Astrocyte of the spinal cord (primary cell): ENCODE measurements around the gene TDRD7.

ENCODE experiments used
- DNase-seq: peaks from one replicate; pipeline ENCODE4 v3.0.0; 2011; ENCODE audit warnings: low read depth, low spot score
- H3K4me3 ChIP-seq: 2 replicates; pipeline ENCODE4 v1.5.1; 2011; ENCODE audit warnings: low read depth, mild to moderate bottlenecking, low read length, moderate library complexity
- in situ Hi-C: cut with HindIII; loops from 2 replicates; pipeline ENCODE4 v1.10.0; 2017; ENCODE audit warnings: low sequenced_read_pairs
- TF ChIP-seq, protein P1 (sequence below): IDR thresholded peaks from 2 replicates; pipeline ENCODE4 v1.5.1; 2012; ENCODE audit warnings: low read depth, mild to moderate bottlenecking, low read length, inconsistent platforms

Gene TDRD7

DNA sequence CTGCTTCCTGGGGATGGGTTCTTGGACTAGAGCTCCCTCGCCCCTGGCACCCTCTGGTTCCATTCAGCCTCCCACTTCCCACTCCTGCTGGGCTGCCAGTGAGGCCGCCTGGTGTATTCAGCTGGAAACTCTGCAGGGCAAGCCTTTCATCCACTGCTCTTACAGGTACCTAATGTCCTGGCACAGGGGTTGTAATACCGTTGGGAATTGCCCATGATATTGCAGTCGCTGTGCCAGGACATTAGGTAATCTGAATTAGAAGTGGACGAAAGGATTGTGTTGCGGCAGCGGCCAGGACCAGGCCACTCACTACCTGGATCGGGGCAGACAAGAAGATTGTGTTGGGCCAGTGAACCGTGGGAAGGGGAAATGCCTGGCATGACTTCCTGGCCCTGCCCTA lies 102.6 kb downstream of the TDRD7 start:
- no peak overlapping the region for H3K4me3 ChIP-seq
- no peak for DNase-seq
- TF ChIP-seq, protein P1, sequence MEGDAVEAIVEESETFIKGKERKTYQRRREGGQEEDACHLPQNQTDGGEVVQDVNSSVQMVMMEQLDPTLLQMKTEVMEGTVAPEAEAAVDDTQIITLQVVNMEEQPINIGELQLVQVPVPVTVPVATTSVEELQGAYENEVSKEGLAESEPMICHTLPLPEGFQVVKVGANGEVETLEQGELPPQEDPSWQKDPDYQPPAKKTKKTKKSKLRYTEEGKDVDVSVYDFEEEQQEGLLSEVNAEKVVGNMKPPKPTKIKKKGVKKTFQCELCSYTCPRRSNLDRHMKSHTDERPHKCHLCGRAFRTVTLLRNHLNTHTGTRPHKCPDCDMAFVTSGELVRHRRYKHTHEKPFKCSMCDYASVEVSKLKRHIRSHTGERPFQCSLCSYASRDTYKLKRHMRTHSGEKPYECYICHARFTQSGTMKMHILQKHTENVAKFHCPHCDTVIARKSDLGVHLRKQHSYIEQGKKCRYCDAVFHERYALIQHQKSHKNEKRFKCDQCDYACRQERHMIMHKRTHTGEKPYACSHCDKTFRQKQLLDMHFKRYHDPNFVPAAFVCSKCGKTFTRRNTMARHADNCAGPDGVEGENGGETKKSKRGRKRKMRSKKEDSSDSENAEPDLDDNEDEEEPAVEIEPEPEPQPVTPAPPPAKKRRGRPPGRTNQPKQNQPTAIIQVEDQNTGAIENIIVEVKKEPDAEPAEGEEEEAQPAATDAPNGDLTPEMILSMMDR = no peak
- in situ Hi-C loops = no loop called here

DNA sequence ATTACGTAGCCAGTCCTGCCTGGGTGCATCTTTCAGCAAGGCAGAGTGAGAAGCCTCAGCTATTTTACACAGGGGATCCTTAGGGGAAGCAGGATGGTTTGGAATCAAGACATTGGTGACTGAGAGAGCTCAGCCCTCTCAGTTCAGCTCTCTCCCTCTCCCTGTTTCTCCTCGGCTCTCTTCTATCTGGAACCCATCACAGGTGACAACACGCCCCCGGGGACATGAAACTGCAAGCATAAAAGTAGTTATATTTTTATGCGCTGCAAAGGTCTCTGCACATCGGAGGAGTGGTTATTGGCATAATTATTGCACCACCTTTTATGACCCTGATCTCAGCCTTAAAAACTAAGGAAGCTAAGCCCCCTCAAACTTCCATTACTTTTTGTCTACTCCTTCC lies 103.8 kb downstream of the TDRD7 start:
- H3K4me3 ChIP-seq = no peak overlapping the region
- in situ Hi-C loops = no loop called here
- TF ChIP-seq, protein P1 = no peak
- DNase-seq = no peak

DNA sequence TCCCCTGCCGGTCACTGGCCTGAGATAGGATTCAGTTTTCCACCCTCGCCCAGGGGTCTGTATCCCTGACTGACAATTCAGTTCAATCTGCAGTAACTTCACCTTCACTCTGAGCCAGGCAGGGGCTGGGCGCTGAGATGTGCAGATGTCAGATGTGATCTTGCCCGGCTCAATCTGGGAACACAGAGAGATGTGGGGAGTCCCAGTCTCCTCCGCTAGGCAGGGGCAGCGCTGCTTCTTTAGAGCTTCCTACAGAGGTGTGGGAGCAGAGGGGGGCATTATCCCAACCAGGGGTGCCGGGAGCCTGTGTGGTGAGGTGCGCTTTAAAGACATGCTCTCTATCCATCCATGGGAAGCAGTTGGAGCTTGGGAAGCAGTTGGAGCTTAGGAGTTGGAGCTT lies 104.2 kb downstream of the TDRD7 start:
- in situ Hi-C loops = no loop called here
- H3K4me3 ChIP-seq = no peak overlapping the region
- no peak for DNase-seq
- TF ChIP-seq, protein P1 = no peak

DNA sequence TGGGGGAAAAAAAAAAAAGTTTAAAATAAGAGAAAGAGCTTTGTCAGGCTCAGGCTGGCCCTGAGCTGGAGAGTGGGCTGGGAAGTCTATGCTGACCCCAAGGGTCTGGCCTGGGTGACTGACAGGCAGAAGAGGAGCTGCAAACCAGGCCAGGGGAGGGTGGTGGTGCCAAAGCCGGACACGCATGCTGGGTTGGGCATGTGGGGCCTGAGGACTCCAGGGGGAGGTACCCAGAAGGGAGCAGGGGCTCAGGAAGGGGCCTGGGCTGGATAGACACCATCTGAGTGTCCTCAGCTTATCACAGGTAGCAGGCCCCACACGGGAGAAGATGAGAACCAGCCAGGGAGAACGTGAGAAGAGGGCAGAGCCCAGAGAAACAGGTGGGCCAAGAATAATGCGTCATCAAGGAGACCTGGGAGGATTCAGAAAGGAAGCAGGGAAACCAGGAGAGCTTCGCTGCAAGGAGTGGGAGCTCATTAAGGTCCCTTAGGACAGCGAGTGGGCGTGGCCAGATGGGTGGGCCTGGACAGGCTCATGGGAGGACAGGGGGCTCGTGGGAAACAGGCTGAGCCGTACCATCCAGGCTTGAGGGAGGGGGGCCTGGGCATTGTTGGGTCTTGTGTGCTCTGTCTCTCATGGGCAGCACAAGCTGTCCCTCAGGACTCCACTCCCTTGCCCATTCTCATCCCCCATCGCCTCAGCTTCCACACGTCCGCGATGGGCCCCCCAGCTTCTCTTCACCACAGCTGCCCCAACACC lies 105.6 kb downstream of the TDRD7 start:
- in situ Hi-C loops = no loop called here
- TF ChIP-seq, protein P1 = no peak
- no peak for DNase-seq
- H3K4me3 ChIP-seq = no peak overlapping the region

DNA sequence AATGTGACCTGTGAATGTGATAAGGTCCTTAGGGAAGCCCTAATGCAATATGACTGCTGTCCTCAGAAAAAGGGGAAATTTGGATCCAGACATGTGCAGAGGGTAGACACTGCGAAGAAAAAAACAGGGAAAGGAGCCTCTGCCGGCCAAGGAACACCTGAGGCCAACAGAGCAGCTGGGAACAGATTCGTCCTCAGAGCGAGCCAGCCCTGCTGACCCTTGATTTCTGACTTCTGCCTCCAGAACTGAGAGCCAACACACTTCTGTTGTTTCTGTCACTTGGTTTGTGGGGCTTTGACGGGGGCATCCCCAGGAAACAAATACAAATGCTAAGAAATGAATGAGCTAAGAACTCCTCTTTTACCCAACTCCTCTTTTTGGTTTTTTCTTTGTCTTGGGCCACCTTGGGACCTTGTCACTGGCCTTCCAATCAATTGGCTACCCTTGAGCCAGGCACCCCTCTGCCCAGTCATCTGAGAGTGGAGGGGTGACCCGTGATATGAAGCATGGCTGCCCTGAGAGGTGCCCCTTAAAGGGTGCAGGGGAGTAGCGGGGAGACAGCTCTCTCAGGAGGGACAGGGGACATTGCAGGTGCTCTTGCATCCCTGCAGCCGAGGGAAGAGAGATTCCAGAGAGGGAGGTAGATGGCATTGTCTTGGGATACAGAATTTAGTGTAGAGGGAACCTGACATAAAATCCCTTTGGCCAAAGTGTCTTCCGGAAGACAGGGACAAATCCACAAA lies 106.4 kb downstream of the TDRD7 start:
- TF ChIP-seq, protein P1 = no peak
- DNase-seq = no peak
- H3K4me3 ChIP-seq = no peak overlapping the region
- in situ Hi-C loops = no loop called here

DNA sequence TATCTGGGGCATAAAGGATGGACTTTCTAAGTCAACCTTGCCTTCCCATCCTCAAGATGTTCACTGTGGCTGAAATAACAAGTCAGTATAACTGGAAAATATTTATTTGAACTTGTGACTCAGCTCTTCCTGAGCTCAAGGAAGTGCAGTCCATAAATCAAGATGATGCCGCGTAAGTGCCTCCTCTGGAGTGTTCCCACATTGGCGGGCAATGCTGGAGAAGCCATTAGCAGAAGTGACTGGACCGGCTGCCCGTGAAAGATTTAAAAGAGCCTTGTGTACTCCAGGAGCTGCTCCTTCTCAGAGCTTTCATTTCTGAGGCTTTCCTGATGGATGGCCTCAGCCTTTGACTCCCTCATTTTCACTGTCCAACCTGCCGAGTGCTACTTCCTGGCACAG lies 107.0 kb downstream of the TDRD7 start:
- in situ Hi-C loops = no loop called here
- H3K4me3 ChIP-seq = no peak overlapping the region
- peak; percentile 84 for DNase-seq
- TF ChIP-seq, protein P1 = no peak
